GM18517 (cell line): ENCODE results near the gene TLL2.

Experiments used
- ATAC-seq: cut with Tn5 transposase; IDR thresholded peaks from one replicate; pipeline ENCODE4 v1.9.1; 2021; ENCODE audit warnings: mild to moderate bottlenecking, moderate library complexity; ENCODE audit not compliant: unreplicated experiment

Gene TLL2

GRCh38 chr10:96468845-96469244, 44.9 kb downstream of the TLL2 start:
- no peak for ATAC-seq

GRCh38 chr10:96465599-96465998, 48.1 kb downstream of the TLL2 start:
- ATAC-seq: no peak

GRCh38 chr10:96463562-96463961, 50.2 kb downstream of the TLL2 start:
- no peak for ATAC-seq

- ATAC-seq: no peak
These were observed 51.0 kb downstream of the TLL2 start for GRCh38 chr10:96462606-96463151.

GRCh38 chr10:96460316-96460715, 53.4 kb downstream of the TLL2 start:
- ATAC-seq: no peak

- no peak for ATAC-seq
These were observed 56.4 kb downstream of the TLL2 start for GRCh38 chr10:96457341-96457740.

- no peak for ATAC-seq
These were observed 57.4 kb downstream of the TLL2 start for GRCh38 chr10:96456296-96456840.

GRCh38 chr10:96453856-96454583, 59.7 kb downstream of the TLL2 start:
- no peak for ATAC-seq

GRCh38 chr10:96452494-96453153, 61.1 kb downstream of the TLL2 start:
- ATAC-seq: no peak

- ATAC-seq: no peak
These were observed 63.1 kb downstream of the TLL2 start for GRCh38 chr10:96450529-96451207.

- ATAC-seq: no peak
These were observed 65.2 kb downstream of the TLL2 start for GRCh38 chr10:96448558-96448957.

- ATAC-seq: no peak
These were observed 65.7 kb downstream of the TLL2 start for GRCh38 chr10:96448021-96448457.

- no peak for ATAC-seq
These were observed 66.6 kb downstream of the TLL2 start for GRCh38 chr10:96446966-96447596.

GRCh38 chr10:96441987-96442643, 71.6 kb downstream of the TLL2 start:
- no peak for ATAC-seq

GRCh38 chr10:96441322-96441885, 72.3 kb downstream of the TLL2 start:
- no peak for ATAC-seq

GRCh38 chr10:96440361-96441292, 73.1 kb downstream of the TLL2 start:
- ATAC-seq: no peak

GRCh38 chr10:96439725-96440124, 74.0 kb downstream of the TLL2 start:
- ATAC-seq: no peak

GRCh38 chr10:96436035-96436434, 77.7 kb downstream of the TLL2 start:
- no peak for ATAC-seq
